Pancreas (tissue), 10 donors: ENCODE measurements around the gene CLEC4M. TPM values are rescaled to one million over a fixed set of nuclear protein-coding genes. Genes with fewer than 3 reads are reported as not detected.

Experiments
- ATAC-seq, 4 donors: fragments of 200-7000 bp; cut with Tn5 transposase; one replicate each; pipeline versions ENCODE4 v1.8.0 to v1.9.1; 2020; ENCODE audit warnings: mild to moderate bottlenecking in 4 of 4, moderate library complexity in 4 of 4
- DNase-seq, 6 donors: peaks; one replicate each; pipeline ENCODE4 v3.0.0-alpha.2; 2020
- FAIRE-seq: peaks from 2 replicates; lab custom pipeline; 2012; peaks lifted over from hg19 to GRCh38; lab: Jason Lieb, UNC
- H3K27ac ChIP-seq, 4 donors: fragments of 200-600 bp; sonication (generic); 1 replicate in 3 of 4; 2 replicates in 1 of 4; pipeline versions ENCODE4 v1.5.0 to v1.8.0; 2020
- H3K27me3 ChIP-seq, 4 donors: fragments of 200-600 bp; one replicate each; pipeline ENCODE4 v1.8.0; 2021
- H3K36me3 ChIP-seq, 3 donors: fragments of 200-600 bp; sonication (generic) in 1 of 3; one replicate each; pipeline versions ENCODE4 v1.5.0 to v1.8.0; 2020 to 2021
- H3K4me1 ChIP-seq, 3 donors: fragments of 200-600 bp; one replicate each; pipeline ENCODE4 v1.8.0; 2021
- H3K4me3 ChIP-seq, 4 donors: fragments of 200-600 bp; sonication (generic) in 2 of 4; one replicate each; pipeline versions ENCODE4 v1.5.0 to v1.8.0; 2020 to 2021
- H3K9me3 ChIP-seq, 4 donors: fragments of 200-600 bp; one replicate each; pipeline ENCODE4 v1.8.0; 2021
- WGBS, 2 donors: extraction: QIAGEN DNeasy Blood & Tissue Kit; methylation state at CpG; one replicate each; pipeline ENCODE4 v1.1.7; 2013; 5-methylcytosine and 5-hydroxymethylcytosine counted together
- intact Hi-C, 3 donors: fragments of 100-400 bp; cut with DNase I; formaldehyde crosslinking; loops; one replicate each; pipeline versions ENCODE4 v1.11.1 to v1.14.2; 2022
- polyA plus RNA-seq, 2 donors: library from polyadenylated mRNA; stranded (reverse); fragments of 200-250 nt; gene quantifications; one replicate each; pipeline ENCODE4 v1.2.3, GENCODE V29; 2013
- total RNA-seq, 6 donors: library from RNA; stranded (reverse); fragmentation: NEBNext Ultra II Directional in 4 of 6; extraction: Animal tissue kit (Norgen Biotek cat#: 25700) in 4 of 6; gene quantifications; one replicate each; pipeline versions ENCODE4 v1.2.1 to v1.2.4, GENCODE V29; 2021 to 2023
- TF ChIP-seq, protein P1 (sequence below), 4 donors: fragments of 200-600 bp; sonication (generic) in 3 of 4; IDR thresholded peaks; one replicate each; pipeline versions ENCODE4 v1.5.0 to v1.8.0; 2021; ENCODE audit warnings: antibody characterized with exemption in 4 of 4
- donor health status: healthy with polysubstance abuse.
- donor health status: DM: no; HTN: no; CAD: no; lungs with moderate emphysema.
- donor health status: DM: no; HTN: no; CAD: no.
- donor health status: control.
- donor health status: control.
- donor health status: Bipolar disorder and iron deficiency.
- donor health status: DM: yes; HTN: yes; CAD: no.
- donor health status: DM: no; HTN: no; CAD: no.
- donor health status: DM: no; HTN: no; CAD: no.
- donor health status: DM: yes; HTN: yes; CAD: no.

The CLEC4M gene
- total and polyA plus RNA-seq, 8 donors: not detected

DNA sequence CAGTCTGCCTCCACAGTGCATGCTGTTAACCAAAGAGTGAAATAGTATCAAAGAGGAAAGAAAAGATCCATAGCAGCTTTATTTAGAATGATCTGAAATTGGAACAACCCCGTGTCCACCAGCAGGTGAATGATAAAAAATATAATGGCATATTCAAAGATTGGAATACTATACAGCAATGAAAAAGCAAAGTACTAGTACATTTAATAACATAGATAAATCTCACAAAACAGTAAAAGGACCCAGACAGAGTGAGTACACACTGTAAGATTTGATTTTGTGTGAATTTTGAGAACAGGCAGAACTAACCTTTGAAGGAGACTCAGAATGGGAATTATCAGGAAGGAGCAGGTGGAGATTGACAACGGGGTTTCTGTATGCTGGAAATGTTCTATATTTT, 14.9 kb upstream of the CLEC4M start:
- TF ChIP-seq, protein P1, sequence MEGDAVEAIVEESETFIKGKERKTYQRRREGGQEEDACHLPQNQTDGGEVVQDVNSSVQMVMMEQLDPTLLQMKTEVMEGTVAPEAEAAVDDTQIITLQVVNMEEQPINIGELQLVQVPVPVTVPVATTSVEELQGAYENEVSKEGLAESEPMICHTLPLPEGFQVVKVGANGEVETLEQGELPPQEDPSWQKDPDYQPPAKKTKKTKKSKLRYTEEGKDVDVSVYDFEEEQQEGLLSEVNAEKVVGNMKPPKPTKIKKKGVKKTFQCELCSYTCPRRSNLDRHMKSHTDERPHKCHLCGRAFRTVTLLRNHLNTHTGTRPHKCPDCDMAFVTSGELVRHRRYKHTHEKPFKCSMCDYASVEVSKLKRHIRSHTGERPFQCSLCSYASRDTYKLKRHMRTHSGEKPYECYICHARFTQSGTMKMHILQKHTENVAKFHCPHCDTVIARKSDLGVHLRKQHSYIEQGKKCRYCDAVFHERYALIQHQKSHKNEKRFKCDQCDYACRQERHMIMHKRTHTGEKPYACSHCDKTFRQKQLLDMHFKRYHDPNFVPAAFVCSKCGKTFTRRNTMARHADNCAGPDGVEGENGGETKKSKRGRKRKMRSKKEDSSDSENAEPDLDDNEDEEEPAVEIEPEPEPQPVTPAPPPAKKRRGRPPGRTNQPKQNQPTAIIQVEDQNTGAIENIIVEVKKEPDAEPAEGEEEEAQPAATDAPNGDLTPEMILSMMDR (IDR thresholded peaks at IDR 0.05): no peak
- no peak for FAIRE-seq
- 58 to 72% methylated on average over 2 of the region's 2 CpGs for WGBS, 2 donors
- no peak overlapping the region for H3K4me3 ChIP-seq
- ATAC-seq: no peak
- H3K4me1 ChIP-seq: no peaks in the 10 kb centered on the region
- no peak overlapping the region for H3K27ac ChIP-seq
- H3K36me3 ChIP-seq: no peaks in the 10 kb centered on the region
- intact Hi-C loops: no loop called here
- no peak for DNase-seq
- H3K27me3 ChIP-seq: no peaks in the 10 kb centered on the region
- no peaks in the 10 kb centered on the region for H3K9me3 ChIP-seq

DNA sequence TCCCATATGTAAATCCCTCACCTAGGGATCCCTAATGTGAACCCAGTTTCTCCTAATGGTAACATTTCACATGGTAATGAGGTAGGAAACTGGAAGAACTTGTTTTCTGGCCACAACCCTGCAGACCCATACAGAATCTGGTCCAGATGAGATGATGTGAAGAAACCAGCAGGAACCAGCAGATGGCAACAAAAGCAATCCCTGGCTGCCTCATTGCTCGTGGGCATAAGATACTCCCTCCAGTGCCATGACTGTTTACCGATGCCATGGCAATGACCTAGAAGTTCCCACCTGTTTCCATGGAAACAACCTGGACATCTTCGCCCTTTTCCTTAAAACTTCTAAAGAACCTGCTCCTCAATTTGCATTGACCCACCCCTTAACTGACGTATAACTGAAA, 14.3 kb upstream of the CLEC4M start:
- TF ChIP-seq, protein P1 (IDR thresholded peaks at IDR 0.05): no peak
- no peak overlapping the region for H3K4me3 ChIP-seq
- no peaks in the 10 kb centered on the region for H3K27me3 ChIP-seq
- FAIRE-seq (no peak), ATAC-seq (peak in 3 of 4 donors; percentile 44 to 59 (median 57)), DNase-seq (peak in 1 of 6 donors; percentile 15)
- no peaks in the 10 kb centered on the region for H3K9me3 ChIP-seq
- 6 to 10% methylated on average over 4 of the region's 4 CpGs for WGBS, 2 donors
- no peaks in the 10 kb centered on the region for H3K4me1 ChIP-seq
- no peak overlapping the region for H3K27ac ChIP-seq
- intact Hi-C loops: no loop called here
- H3K36me3 ChIP-seq: no peaks in the 10 kb centered on the region

DNA sequence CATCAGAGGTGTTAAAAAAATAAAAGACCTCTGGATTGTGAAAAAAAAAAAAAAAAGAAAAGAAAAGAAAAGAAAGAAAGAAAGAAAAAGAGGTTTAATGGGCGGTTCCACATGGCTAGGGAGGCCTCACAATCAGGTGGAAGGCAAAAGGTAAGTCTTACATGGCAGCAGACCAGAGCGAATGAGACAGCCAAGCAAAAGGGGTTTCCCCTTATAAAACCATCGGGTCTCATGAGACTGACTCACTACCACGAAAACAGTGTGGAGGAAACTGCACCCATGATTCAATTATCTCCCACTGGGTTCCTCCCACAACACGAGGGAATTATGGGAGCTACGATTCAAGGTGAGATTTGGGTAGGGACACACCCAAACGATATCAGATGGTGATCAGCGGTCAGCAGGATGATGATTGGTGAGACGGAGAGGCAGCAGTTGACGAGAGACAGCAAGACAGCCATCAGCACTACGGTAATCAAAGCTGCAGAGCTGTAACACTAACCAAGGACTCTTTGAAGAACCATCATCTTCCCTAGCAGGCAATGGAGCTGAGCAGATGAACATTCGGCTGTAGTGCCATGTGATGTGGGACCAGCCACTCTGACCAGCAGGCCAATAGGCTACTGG, 11.8 kb upstream of the CLEC4M start:
- Histone ChIP-seq H3K9me3 (no peaks in the 10 kb centered on the region), H3K4me3 (no peak overlapping the region), H3K27me3 (no peaks in the 10 kb centered on the region), H3K4me1 (no peaks in the 10 kb centered on the region), H3K27ac (no peak overlapping the region), H3K36me3 (no peaks in the 10 kb centered on the region)
- intact Hi-C loops: no loop called here
- TF ChIP-seq, protein P1 (IDR thresholded peaks at IDR 0.05): no peak
- DNase-seq (no peak), ATAC-seq (no peak), FAIRE-seq (no peak)
- WGBS, 2 donors: 60 to 71% methylated on average over 12 of the region's 12 CpGs

DNA sequence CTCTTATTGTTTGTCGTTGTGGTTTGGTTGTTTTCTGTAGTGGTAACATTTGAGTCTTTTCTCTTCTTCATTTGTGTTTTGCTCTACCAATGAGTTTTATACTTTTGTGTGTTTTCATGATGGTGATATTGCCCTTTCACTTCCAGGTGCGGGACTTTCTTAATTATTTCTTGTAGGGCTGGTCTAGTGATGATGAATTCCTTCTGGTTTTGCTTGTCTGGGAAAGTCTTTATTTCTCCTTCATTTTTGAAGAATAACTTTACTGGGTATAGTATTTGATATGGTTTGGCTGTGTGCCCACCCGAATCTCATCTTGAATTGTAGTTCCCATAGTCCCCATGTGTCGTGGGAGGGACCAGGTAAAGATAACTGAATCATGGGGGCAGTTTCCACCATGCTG, 6.8 kb upstream of the CLEC4M start:
- FAIRE-seq: no peak
- intact Hi-C loops: no loop called here

DNA sequence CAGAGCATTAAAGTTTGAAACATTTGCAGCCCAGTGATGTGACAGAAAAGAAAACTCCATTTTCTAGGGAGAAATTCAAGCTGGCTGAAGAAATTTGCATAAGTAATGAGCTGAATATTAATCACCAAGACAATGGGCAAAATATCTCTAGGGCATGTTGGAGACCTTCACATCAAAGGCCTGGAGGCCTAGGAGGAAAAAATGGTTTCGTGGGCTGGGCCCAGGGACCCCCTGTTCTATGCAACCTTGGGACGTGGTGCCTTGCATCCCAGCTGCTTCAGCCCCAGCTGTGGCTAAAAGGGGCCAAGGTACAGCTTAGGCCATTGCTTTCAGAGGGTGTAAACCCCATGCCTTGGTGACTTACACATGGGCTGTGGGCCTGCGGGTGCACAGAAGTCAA, 5.7 kb upstream of the CLEC4M start:
- TF ChIP-seq, protein P1 (IDR thresholded peaks at IDR 0.05): no peak
- no peak overlapping the region for H3K4me3 ChIP-seq
- no peak overlapping the region for H3K27ac ChIP-seq
- intact Hi-C loops: no loop called here
- no peaks in the 10 kb centered on the region for H3K9me3 ChIP-seq
- no peak for ATAC-seq
- no peak for DNase-seq
- H3K27me3 ChIP-seq: no peaks in the 10 kb centered on the region
- H3K36me3 ChIP-seq: no peaks in the 10 kb centered on the region
- no peak for FAIRE-seq
- H3K4me1 ChIP-seq: no peaks in the 10 kb centered on the region
- 78 to 83% methylated on average over 3 of the region's 3 CpGs for WGBS, 2 donors

More for the DNA sequence above, 6.8 kb upstream of the CLEC4M start:
- Histone ChIP-seq H3K4me3 (no peak overlapping the region), H3K9me3 (no peaks in the 10 kb centered on the region), H3K27me3 (no peaks in the 10 kb centered on the region), H3K36me3 (no peaks in the 10 kb centered on the region), H3K4me1 (no peaks in the 10 kb centered on the region), H3K27ac (no peak overlapping the region)
- TF ChIP-seq, protein P1 (IDR thresholded peaks at IDR 0.05): no peak
- DNase-seq: no peak
- WGBS, 2 donors: 22 to 33% methylated on average over 4 of the region's 4 CpGs
- ATAC-seq: no peak
